Mesodermal cell (in vitro differentiated cells): ENCODE results near the gene RANBP9. TPM values are rescaled to one million over a fixed set of nuclear protein-coding genes. Genes with fewer than 3 reads are reported as not detected.

ENCODE experiments used
- H3K27ac ChIP-seq: 2 replicates; pipeline ENCODE4 v1.7.0; 2013; ENCODE audit warnings: mild to moderate bottlenecking, low read depth, low read length, moderate library complexity; ENCODE audit not compliant: severe bottlenecking
- H3K36me3 ChIP-seq: 2 replicates; pipeline ENCODE4 v1.7.1; 2013; ENCODE audit warnings: mild to moderate bottlenecking, low read length, moderate library complexity; ENCODE audit not compliant: control insufficient read depth, insufficient read depth
- H3K4me1 ChIP-seq: one replicate; pipeline ENCODE4 v1.7.1; 2013; ENCODE audit warnings: mild to moderate bottlenecking, low read length; ENCODE audit not compliant: insufficient read depth, control insufficient read depth, poor library complexity, severe bottlenecking
- H3K4me3 ChIP-seq: 2 replicates; pipeline ENCODE4 v1.7.0; 2013; ENCODE audit warnings: low read length, control low read depth, mild to moderate bottlenecking; ENCODE audit not compliant: insufficient read depth, poor library complexity, severe bottlenecking; ENCODE audit errors: extremely low read depth
- H3K9me3 ChIP-seq: 2 replicates; pipeline ENCODE4 v1.7.1; 2013; ENCODE audit warnings: mild to moderate bottlenecking, low read length, moderate library complexity; ENCODE audit not compliant: control insufficient read depth
- WGBS, 2 experiments: methylation state at CpG; one replicate each; pipeline ENCODE4 v1.1.5; 2013; ENCODE audit warnings: missing lambda C conversion rate in 2 of 2; ENCODE audit not compliant: insufficient coverage in 2 of 2; 5-methylcytosine and 5-hydroxymethylcytosine counted together
- polyA plus RNA-seq, 2 experiments: library from polyadenylated mRNA; stranded (reverse); fragments of 50-300 nt; gene quantifications; one replicate each; pipeline ENCODE4 v1.2.3, GENCODE V29; 2013

Gene RANBP9
- 53.2 TPM for polyA plus RNA-seq (2013, experiment 1 of 2)
- polyA plus RNA-seq (2013, experiment 2 of 2) = 56.1 TPM

DNA sequence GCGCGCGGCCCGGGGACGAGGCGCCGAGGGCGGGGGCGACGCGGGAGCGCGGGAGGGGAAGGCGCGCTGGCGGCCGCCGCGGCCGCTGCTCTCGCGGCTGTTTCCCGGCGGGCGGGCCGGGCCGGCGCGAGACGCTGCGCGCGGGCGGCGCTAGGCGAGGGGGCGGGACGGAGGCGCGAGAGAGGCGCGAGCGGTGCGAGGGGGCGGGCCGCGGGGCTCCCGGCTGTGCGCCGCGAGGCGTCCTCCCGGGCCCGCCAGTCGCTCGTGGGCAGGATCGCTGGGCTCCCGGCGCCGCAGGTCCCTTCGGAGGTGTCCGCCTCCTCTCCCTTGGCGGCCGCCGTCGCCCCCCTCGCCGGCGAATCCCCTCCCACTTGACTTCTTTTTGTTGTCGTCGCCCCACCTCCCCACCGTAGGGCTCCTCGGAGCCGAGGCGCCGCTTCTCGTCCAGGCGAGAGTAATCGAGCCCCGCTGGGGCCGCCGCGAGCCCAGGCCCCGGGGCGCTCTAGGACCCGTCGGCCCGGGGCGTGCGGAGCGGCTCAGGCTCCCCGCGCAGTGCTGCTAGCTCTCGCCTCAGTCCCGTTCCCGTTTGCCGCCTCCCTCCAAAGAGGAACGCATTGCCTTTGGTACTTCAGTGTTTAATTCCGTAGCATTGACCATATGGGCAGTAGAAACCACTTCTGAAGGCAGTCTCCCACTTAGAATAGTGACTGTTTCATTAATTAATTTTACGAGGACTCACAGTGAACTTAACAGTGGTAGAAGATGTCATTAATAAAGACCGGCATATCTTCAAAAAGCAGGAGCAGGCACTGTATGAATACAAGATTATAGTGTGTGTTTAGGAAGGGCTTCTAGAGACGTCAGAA, at the start of gene RANBP9:
RANBP9 (minus strand) TSS at position 103 of the 866 bp plus-strand sequence. CDS start 330 bp downstream, outside the sequence.
- Histone ChIP-seq H3K4me3 (peak within 1 kb of the TSS; percentile 68), H3K9me3 (peaks cover 7% of the 10 kb centered on the region), H3K4me1 (no peaks in the 10 kb centered on the region), H3K27ac (peak within 1 kb of the TSS; percentile 92), H3K36me3 (peaks cover 3% of the 10 kb centered on the region)
- 0% methylated on average over 71 to 86 of the region's 102 CpGs for WGBS, 2 experiments

DNA sequence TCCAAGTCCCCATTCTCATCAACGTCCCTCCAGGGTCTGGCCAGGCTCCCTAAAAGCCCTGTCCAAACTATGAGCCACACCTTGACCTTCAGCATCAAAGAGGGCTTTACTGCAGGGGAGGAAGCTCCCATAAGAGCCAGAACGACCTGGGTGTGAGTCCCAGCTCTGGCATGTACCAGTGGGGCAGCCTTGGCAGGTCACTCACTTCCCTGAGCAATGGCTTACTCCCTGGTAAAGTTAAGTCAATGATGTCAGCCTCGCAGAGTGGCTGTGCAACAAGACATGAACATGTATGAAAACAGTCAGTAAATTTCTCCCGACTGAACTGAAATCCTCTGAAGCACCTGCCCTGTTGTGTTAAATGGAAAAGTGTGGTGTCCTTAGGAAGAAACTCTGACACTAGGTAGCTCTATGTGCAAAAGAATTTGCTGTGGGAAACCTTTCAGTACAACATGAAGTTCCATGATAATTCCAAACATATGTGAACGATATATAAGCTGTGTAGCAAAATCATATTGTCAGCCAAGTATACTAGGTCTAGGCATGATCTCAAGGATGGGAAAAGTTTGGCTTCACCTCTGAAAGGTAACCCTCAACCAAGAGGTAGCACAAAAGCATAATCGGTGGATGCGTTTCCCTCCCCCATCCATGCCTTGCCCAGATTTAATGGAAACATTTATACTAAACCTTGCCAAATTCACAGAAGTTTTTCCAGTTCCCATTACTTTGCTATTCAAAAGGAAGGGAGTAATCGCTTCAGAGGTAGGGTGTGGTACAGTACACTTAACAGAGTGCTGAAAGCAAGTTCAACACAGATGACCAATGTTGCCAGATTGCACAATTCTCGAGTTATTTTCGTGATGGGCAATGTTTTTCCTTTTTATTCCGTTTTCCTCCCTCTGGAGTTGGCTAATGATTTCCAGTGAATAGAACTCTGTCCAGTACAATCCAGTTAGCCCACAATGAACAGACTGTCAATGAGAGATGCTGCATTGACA, 49.0 kb upstream of the RANBP9 start:
- no peaks in the 10 kb centered on the region for H3K4me1 ChIP-seq
- 90 to 92% methylated on average over 9 to 11 of the region's 11 CpGs for WGBS, 2 experiments

DNA sequence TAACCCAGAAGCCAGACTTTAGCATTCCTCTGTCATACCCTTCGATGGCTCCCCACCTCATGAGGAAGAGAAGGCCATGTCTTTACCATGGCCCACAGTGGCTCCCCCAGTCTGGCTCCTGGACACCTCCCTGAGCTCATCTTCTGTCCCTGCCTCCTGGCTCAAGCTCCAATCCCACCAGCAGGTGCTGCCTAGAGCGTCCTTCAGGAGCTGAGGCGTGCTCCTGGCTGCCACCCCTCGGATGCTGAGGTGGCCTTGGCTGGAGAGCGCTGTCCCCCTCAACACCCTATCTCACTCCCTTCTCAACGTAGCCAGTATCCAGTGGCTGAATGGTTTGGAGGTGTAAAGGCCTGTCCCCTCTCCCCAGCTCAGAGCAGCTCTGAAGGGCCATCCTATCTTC, 47.4 kb upstream of the RANBP9 start:
- 90 to 97% methylated on average over 4 to 5 of the region's 6 CpGs for WGBS, 2 experiments
- Histone ChIP-seq H3K36me3 (no peaks in the 10 kb centered on the region), H3K4me3 (no peak overlapping the region), H3K27ac (no peak overlapping the region), H3K9me3 (no peaks in the 10 kb centered on the region), H3K4me1 (no peaks in the 10 kb centered on the region)

More for the DNA sequence above, 49.0 kb upstream of the RANBP9 start:
- Histone ChIP-seq H3K27ac (no peak overlapping the region), H3K36me3 (no peaks in the 10 kb centered on the region), H3K9me3 (no peaks in the 10 kb centered on the region), H3K4me3 (no peak overlapping the region)

DNA sequence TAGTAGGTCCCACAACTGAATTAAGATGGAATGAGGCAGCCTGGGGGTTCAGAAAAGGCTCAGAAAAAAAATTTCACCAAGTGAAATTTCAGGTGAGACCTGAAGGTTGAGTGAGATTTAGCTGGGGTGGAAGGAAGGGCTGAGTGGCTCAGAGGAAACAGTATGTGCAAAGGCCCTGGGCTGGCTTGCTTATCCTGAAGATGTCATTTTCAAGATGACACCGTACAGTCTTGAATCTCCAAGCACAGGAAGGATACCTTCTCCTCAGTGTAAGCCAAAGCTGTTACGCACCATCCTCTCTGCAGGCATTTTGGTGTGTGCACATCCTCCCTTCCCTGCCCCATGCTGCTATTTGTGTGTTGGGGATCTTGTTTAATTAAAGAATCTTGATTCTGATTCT, 43.0 kb upstream of the RANBP9 start:
- no peaks in the 10 kb centered on the region for H3K36me3 ChIP-seq
- no peaks in the 10 kb centered on the region for H3K9me3 ChIP-seq
- H3K27ac ChIP-seq = no peak overlapping the region
- no peaks in the 10 kb centered on the region for H3K4me1 ChIP-seq
- 100% methylated on average over 1 of the region's 2 CpGs for WGBS, 2 experiments
- no peak overlapping the region for H3K4me3 ChIP-seq

DNA sequence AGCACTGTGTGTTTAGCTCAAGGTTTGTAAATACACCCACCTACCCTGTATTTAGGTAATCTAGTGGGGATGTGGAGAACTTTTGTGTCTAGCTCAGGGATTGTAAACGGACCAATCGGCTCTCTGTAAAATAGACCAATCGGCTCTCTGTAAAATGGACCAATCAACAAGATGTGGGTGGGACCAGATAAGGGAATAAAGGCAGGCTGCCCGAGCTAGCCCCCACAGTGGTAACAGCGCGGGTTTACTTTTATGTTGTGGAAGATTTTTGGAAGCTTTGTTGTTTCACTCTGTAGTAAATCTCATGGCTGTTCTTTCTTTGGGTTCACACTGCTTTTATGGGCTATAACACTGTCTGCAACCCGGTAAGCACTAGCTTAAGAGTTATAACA, 32.1 kb upstream of the RANBP9 start:
- Histone ChIP-seq H3K4me3 (no peak overlapping the region), H3K4me1 (no peaks in the 10 kb centered on the region), H3K36me3 (no peaks in the 10 kb centered on the region), H3K9me3 (no peaks in the 10 kb centered on the region), H3K27ac (no peak overlapping the region)
- WGBS, 2 experiments = 87 to 94% methylated on average over 5 to 7 of the region's 7 CpGs

DNA sequence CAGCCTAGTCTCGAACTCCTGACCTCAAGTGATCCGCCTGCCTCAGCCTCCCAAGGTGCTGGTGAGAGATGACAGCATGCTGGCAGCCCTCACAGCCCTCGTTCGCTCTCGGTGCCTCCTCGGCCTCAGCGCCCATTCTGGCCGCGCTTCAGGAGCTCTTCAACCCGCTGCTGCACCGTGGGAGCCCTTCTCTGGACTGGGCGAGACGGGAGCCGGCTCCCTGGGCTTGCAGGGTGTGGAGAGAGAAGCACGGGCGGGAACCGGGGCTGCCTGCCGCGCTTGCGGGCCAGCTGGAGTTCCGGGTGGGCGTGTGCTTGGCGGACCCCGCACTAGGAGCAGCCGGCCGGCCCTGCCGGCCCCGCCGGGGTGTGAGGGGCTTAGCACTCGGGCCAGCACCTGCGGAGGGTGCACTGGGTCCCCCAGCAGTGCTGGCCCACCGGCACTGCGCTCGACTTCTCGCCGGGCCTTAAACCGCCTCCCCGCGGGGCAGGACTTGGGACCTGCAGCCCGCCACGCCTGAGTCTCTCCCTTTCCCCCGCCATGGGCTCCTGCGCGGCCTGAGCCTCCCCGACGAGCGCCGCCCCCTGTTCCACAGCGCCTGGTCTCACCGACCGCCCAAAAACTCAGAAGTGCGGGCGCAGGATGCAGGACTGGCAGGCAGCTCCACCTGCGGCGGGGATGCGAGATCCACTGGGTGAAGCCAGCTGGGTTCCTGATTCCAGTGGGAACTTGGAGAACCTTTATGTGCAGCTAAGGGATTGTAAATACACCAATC, 31.5 kb upstream of the RANBP9 start:
- H3K4me1 ChIP-seq = no peaks in the 10 kb centered on the region
- no peak overlapping the region for H3K27ac ChIP-seq
- H3K4me3 ChIP-seq = no peak overlapping the region
- H3K9me3 ChIP-seq = no peaks in the 10 kb centered on the region
- H3K36me3 ChIP-seq = no peaks in the 10 kb centered on the region
- WGBS, 2 experiments = 94% methylated on average over 47 to 55 of the region's 56 CpGs

DNA sequence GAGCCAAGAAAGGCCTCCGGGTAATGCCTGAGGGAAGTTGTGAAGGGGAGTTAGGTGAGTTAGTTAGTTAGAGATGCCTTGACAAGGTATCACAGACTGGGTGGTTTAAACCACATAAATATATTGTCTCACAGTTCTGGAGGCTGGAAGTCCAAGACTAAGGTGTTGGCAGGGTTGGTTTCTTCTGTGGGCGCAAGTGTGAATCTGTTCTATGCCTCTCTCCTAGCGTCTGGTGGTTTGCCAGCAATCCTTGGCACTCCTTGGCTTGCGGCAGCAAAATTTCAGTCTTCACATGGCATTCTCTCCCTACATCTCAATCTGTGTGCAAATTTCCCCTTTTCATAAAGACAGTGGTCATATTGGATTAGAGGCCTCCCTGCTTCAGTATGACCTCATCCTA, 29.7 kb upstream of the RANBP9 start:
- no peaks in the 10 kb centered on the region for H3K36me3 ChIP-seq
- no peaks in the 10 kb centered on the region for H3K9me3 ChIP-seq
- no peaks in the 10 kb centered on the region for H3K4me1 ChIP-seq
- 83 to 100% methylated on average over 2 of the region's 4 CpGs for WGBS, 2 experiments
- no peak overlapping the region for H3K27ac ChIP-seq
- H3K4me3 ChIP-seq = no peak overlapping the region

DNA sequence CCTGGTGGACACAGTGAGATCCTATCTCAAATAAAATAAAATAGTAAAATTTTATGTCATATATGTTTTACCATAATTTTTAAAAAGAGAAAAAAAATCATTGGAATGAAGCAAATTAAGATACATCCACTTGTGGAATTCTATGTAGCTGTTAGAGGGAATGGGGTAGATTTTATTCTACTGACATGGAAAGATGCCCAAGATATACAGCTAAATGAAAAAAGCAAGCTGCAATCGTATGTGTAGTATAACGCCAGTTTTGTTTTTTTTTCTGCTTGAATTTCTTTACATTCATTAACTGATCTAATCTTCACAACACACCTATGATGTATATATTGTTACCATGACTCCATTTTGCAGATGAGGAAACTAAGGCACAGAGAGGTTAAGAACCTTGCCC, 23.4 kb upstream of the RANBP9 start:
- no peaks in the 10 kb centered on the region for H3K9me3 ChIP-seq
- no peaks in the 10 kb centered on the region for H3K36me3 ChIP-seq
- no peak overlapping the region for H3K27ac ChIP-seq
- no peak overlapping the region for H3K4me3 ChIP-seq
- H3K4me1 ChIP-seq = peaks cover 4% of the 10 kb centered on the region
- WGBS, 2 experiments = 100% methylated on average over 1 of the region's 2 CpGs; no CpG with 5 or more reads in 1 of the 2 experiments

DNA sequence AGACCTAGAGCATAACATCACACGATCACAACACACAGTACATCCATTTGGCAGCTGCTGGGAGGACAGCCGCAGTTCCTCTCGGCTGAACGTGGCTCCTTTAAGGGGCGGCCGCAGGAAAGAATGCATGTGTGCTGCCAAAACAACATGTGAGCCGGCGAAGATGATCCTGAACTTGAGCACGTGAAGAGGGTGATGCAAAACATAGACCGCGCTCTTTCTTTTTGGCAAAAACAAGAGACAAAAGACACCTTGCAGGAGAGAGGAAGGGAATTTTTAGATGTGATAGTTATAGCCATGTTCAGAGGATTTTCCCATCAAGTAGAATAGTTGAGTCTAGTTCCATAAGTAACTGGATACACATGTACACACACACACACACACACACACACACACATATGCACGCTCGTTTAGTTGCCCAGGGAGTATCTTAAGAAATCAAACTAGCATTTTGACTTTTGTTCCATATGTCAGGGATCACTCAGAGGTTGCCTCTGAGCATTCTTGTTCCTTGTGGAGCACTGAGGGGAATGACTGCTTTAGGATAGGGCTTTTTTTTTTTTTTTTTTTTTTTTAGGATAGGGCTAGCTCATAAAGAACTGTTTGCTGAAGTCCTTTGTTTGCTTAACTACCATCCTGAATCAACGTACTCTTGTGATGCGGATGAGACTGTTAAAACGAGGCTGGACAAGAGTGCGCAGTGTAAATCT, 21.7 kb upstream of the RANBP9 start:
- no peaks in the 10 kb centered on the region for H3K36me3 ChIP-seq
- H3K4me1 ChIP-seq = peaks cover 4% of the 10 kb centered on the region
- no peak overlapping the region for H3K27ac ChIP-seq
- WGBS, 2 experiments = 71 to 77% methylated on average over 12 to 16 of the region's 17 CpGs
- no peaks in the 10 kb centered on the region for H3K9me3 ChIP-seq
- H3K4me3 ChIP-seq = no peak overlapping the region
